A549 treated with CpdA at 1 μM for 4 hours (cell line): ENCODE data around the gene LPAR3. TPM values are rescaled to one million over a fixed set of nuclear protein-coding genes. Genes with fewer than 3 reads are reported as not detected.

ENCODE experiments used
- total RNA-seq: library from RNA; stranded (reverse); fragments of 200-300 nt; extraction: Qiagen RNA extraction; gene quantifications from 5 replicates; pipeline ENCODE4 v1.2.3, GENCODE V29; 2022; ENCODE audit warnings: low read depth

Gene LPAR3, protein sequence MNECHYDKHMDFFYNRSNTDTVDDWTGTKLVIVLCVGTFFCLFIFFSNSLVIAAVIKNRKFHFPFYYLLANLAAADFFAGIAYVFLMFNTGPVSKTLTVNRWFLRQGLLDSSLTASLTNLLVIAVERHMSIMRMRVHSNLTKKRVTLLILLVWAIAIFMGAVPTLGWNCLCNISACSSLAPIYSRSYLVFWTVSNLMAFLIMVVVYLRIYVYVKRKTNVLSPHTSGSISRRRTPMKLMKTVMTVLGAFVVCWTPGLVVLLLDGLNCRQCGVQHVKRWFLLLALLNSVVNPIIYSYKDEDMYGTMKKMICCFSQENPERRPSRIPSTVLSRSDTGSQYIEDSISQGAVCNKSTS
- 0.12 to 0.33 TPM (median 0.21 TPM) in 5 replicates for total RNA-seq

DNA sequence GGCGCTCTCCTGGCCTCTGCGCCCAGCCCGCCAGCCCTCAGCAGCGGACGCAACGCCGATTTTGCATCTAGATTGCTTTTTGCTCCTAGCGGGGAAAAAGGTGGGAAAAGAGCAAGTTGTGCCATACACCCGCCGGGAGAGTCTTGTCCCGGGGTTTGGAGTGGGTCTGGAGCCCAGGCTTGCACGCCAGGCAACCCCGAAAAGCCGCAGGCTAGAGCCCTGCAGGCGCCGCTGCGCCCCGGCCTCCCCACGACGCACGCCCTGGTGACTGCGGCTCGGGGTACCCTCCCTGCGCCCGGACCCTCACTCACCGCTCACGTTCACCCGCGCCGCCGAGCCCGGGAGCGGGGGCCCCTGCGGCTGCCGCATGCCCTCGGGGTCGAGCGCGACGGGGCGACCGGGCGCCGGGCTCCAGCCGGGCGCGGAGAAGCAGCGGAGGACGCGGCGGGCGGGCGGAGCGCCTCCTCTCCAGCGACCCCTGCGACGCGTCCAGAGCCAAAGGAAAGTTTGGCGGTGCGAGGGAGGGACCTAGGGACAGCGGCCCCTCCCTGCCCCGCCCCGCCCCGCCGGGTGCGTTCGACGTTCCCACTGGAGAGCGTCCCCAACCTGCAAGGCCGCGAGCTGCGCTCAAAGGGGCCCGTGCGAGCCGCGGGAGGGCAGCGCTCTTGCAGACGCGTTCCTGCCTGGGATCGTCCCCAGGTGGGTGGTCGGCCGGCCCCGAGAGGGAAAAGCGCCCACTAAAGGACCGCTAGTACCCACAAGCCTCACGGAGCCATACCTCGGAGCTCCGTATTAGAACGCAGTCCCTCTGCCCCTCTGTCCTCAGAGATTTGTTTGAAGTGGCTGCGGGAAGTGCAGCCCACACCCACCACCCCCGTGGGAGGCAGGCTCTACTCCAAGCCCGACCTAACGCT lies at the start of gene LPAR3:
LPAR3 (minus strand) TSS at position 502 of the 914 bp plus-strand sequence. CDS start 27,086 bp downstream, outside the sequence.

Other genes starting within 250 kb of the LPAR3 start
- 11.1 to 14.5 TPM (median 12.6 TPM) in 5 replicates for gene SSX2IP, start 202.7 kb downstream of the LPAR3 start, total RNA-seq
- 1.7 to 3.2 TPM (median 2.2 TPM) in 5 replicates for gene MCOLN2, start 103.9 kb upstream of the LPAR3 start, total RNA-seq
- gene MCOLN3, start 155.3 kb upstream of the LPAR3 start, total RNA-seq, result 3.3 to 4.2 TPM (median 3.6 TPM) in 5 replicates